Caco-2 (cell line): ENCODE measurements around the gene ITLN1. TPM values are rescaled to one million over a fixed set of nuclear protein-coding genes. Genes with fewer than 3 reads are reported as not detected.
A peak's percentile ranks its signal among the peaks of the same experiment; 100 is the strongest.
"Not testable (repeated sequence)": the region's sequence is repeated elsewhere in the genome, so short reads cannot be mapped to it uniquely, and the experiment has no call there.

Source experiments
- BruUV-seq: library from RNA; stranded (reverse); fragments of 400-500 nt; replicated peaks from 2 replicates; lab custom pipeline; 2021; lab: Mats Ljungman, UMichigan
- CTCF ChIA-PET: fragments of 300-600 bp; sonication (Branson Sonifier 250); formaldehyde crosslinking; loops from one replicate; lab custom pipeline; 2022; ENCODE audit warnings: antibody characterized with exemption; lab: Charles Lee
- POLR2A ChIA-PET: fragments of 300-600 bp; sonication (Branson Sonifier 250); formaldehyde crosslinking; loops from one replicate; lab custom pipeline; 2022; ENCODE audit warnings: antibody characterized with exemption; lab: Charles Lee
- DNase-seq, 2 experiments: peaks; one replicate each; pipeline versions ENCODE4 v3.0.0 to v3.0.0-alpha.2; 2020 to 2022
- H3K27me3 ChIP-seq: replicated peaks from 2 replicates; pipeline ENCODE4 v1.6.0; 2011; ENCODE audit warnings: low read length; ENCODE audit not compliant: control insufficient read depth, insufficient read depth
- H3K36me3 ChIP-seq: 2 replicates; pipeline ENCODE4 v1.5.1; 2011; ENCODE audit warnings: low read length; ENCODE audit not compliant: control insufficient read depth, insufficient read depth
- H3K4me1 ChIP-seq: fragments of 250-450 bp; sonication (Bioruptor Pico); 2 replicates; pipeline ENCODE4 v1.5.1; 2020; ENCODE audit warnings: mild to moderate bottlenecking
- H3K4me3 ChIP-seq: 2 replicates; pipeline ENCODE4 v1.5.1; 2011; ENCODE audit warnings: low read depth, mild to moderate bottlenecking, control low read depth, low read length
- H3K9me3 ChIP-seq: fragments of 250-450 bp; sonication (Bioruptor Pico); 2 replicates; pipeline ENCODE4 v1.5.1; 2020; ENCODE audit warnings: mild to moderate bottlenecking, moderate library complexity
- H3K27ac Mint-ChIP-seq: one replicate; pipeline ENCODE4 v1.8.0; 2022; ENCODE audit warnings: mixed read lengths; ENCODE audit not compliant: unreplicated experiment
- H3K27me3 Mint-ChIP-seq: one replicate; pipeline ENCODE4 v1.8.0; 2022; ENCODE audit warnings: mixed read lengths; ENCODE audit not compliant: insufficient read depth, unreplicated experiment
- H3K36me3 Mint-ChIP-seq: one replicate; pipeline ENCODE4 v1.8.0; 2022; ENCODE audit warnings: mild to moderate bottlenecking, mixed read lengths; ENCODE audit not compliant: insufficient read depth, unreplicated experiment
- H3K4me1 Mint-ChIP-seq: one replicate; pipeline ENCODE4 v1.8.0; 2022; ENCODE audit warnings: low read depth, mixed read lengths; ENCODE audit not compliant: unreplicated experiment
- H3K4me3 Mint-ChIP-seq: one replicate; pipeline ENCODE4 v1.8.0; 2022; ENCODE audit warnings: mild to moderate bottlenecking, moderate library complexity, mixed read lengths; ENCODE audit not compliant: unreplicated experiment
- H3K9me3 Mint-ChIP-seq: one replicate; pipeline ENCODE4 v1.8.0; 2022; ENCODE audit warnings: mixed read lengths; ENCODE audit not compliant: unreplicated experiment
- CTCF ChIP-seq, 2 experiments: fragments of 200-600 bp in 1 of 2; IDR thresholded peaks; 1 replicate in 1 of 2; 2 replicates in 1 of 2; pipeline versions ENCODE4 v1.5.1 to v1.8.0; 2011 to 2022; ENCODE audit warnings: antibody characterized with exemption in 1 of 2, control low read depth in 1 of 2, inconsistent platforms in 1 of 2, low read depth in 1 of 2, low read length in 1 of 2, mild to moderate bottlenecking in 1 of 2, moderate library complexity in 1 of 2; ENCODE audit not compliant: insufficient read depth in 1 of 2, severe bottlenecking in 1 of 2, unreplicated experiment in 1 of 2
- intact Hi-C: fragments of 100-400 bp; cut with micrococcal nuclease; formaldehyde crosslinking; loops from one replicate; pipeline ENCODE4 v1.10.0; 2022; ENCODE audit not compliant: unreplicated experiment
- total RNA-seq: library from RNA; stranded (reverse); gene quantifications from 2 replicates; pipeline ENCODE4 v1.2.3, GENCODE V29; 2022

Gene ITLN1
- total RNA-seq, 1 experiment from 2014 or later, result not detected

DNA sequence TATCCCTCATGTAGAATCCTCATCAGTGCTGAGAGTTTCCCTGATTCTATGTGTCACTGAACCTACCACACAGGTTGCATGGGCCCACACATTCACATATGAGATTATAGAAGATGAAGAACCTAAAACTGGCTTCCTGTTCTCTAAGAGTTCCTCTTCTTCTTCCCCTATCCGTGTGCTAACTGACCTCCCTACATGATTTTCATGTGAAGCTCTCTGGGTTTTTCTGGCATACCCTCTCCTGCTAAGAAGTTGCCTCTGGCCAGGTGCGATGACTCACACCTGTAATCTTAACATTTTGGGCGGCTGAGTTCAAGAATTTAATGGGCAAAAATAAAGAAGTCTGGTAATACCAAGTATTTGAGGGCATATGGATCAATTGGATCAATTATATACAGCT lies 16.8 kb downstream of the ITLN1 start:
- H3K27me3 Mint-ChIP-seq, result no peaks in the 10 kb centered on the region
- peak overlapping the region; percentile 39 for H3K4me3 Mint-ChIP-seq
- intact Hi-C loops, result no loop called here
- Histone ChIP-seq H3K36me3 (no peaks in the 10 kb centered on the region), H3K9me3 (peaks cover 7% of the 10 kb centered on the region; the same call in 1 of the 2 replicates), H3K27me3 (no peaks in the 10 kb centered on the region), H3K4me1 (peaks cover 46% of the 10 kb centered on the region), H3K4me3 (no peak overlapping the region)
- H3K9me3 Mint-ChIP-seq, result no peaks in the 10 kb centered on the region
- peaks cover 36% of the 10 kb centered on the region for H3K4me1 Mint-ChIP-seq
- DNase-seq, result no peak
- POLR2A ChIA-PET, result no interaction called here
- peaks cover 5% of the 10 kb centered on the region for H3K36me3 Mint-ChIP-seq
- CTCF ChIA-PET, result no interaction called here
- TSS peak; percentile 83 for BruUV-seq
- peak overlapping the region; percentile 40 for H3K27ac Mint-ChIP-seq
- TF ChIP-seq CTCF (IDR thresholded peaks at IDR 0.05; ENCODE audit: insufficient read depth in 1 of 2, low read depth in 1 of 2, low read length in 1 of 2, severe bottlenecking in 1 of 2, unreplicated experiment in 1 of 2), result no peak

DNA sequence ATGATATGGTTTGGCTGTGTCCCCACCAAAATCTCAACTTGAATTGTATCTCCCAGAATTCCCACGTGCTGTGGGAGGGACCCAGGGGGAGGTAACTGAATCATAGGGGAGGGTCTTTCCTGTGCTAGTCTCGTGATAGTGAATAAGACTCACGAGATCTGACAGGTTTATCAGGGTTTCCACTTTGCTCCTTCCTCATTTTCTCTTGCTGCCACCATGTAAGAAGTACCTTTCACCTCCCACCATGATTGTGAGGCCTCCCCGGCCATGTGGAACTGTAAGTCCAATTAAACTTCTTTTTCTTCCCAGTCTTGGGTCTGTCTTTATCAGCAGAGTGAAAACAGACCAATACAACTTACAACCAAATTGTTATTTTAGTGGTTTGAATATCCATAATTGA lies 17.3 kb downstream of the ITLN1 start:
- BruUV-seq, POLR2A ChIA-PET, H3K9me3 ChIP-seq, H3K27me3 Mint-ChIP-seq, H3K36me3 ChIP-seq, H3K36me3 Mint-ChIP-seq, H3K4me3 ChIP-seq, H3K27me3 ChIP-seq, DNase-seq, intact Hi-C loops, H3K9me3 Mint-ChIP-seq, CTCF ChIA-PET: not testable (repeated sequence)
- H3K4me1 ChIP-seq, result peaks cover 46% of the 10 kb centered on the region
- Mint-ChIP-seq H3K27ac (peak overlapping the region; percentile 40), H3K4me1 (peaks cover 41% of the 10 kb centered on the region), H3K4me3 (peak overlapping the region; percentile 39)

- 0 out of 2 replicates have a peak, but pooled peaks cover 3% of the 10 kb centered on the region for H3K9me3 ChIP-seq
- Mint-ChIP-seq H3K36me3 (peaks cover 5% of the 10 kb centered on the region), H3K4me3 (peak overlapping the region; percentile 25), H3K27ac (peak overlapping the region; percentile 55), H3K9me3 (no peaks in the 10 kb centered on the region), H3K27me3 (no peaks in the 10 kb centered on the region), H3K4me1 (peaks cover 41% of the 10 kb centered on the region)
- no peaks in the 10 kb centered on the region for H3K27me3 ChIP-seq
- DNase-seq, result no peak
- BruUV-seq, result no TSS peak
- POLR2A ChIA-PET, result interaction anchor here (1.1 kb wide), 1 partner anchor 44 kb away, joined by 4 read pairs; no protein-coding TSS in a partner anchor
- intact Hi-C loops, result loop anchor here (1.0 kb wide), 4 partner anchors 10 to 83 kb away; no protein-coding TSS in a partner anchor
- H3K36me3 ChIP-seq, result no peaks in the 10 kb centered on the region
- CTCF ChIA-PET, result interaction anchor here (1.1 to 1.4 kb wide), 3 partner anchors 75 to 88 kb away, joined by 4 to 6 read pairs (median 4); partner anchors contain the start of gene ITLN2
- peaks cover 46% of the 10 kb centered on the region for H3K4me1 ChIP-seq
- H3K4me3 ChIP-seq, result no peak overlapping the region
- TF ChIP-seq CTCF (IDR thresholded peaks at IDR 0.05; ENCODE audit: insufficient read depth in 1 of 2, low read depth in 1 of 2, low read length in 1 of 2, severe bottlenecking in 1 of 2, unreplicated experiment in 1 of 2), result no peak
These were observed 18.2 kb downstream of the ITLN1 start for GRCh38 chr1:160866695-160867260.
